HFF-Myc (cell line): ENCODE data around the gene PARD3B.

Experiments
- DNase-seq: peaks from one replicate; pipeline ENCODE4 v3.0.0-alpha.2; 2011; ENCODE audit warnings: low read depth; ENCODE audit errors: extremely low read depth
- H3K4me3 ChIP-seq: replicated peaks from 2 replicates; pipeline ENCODE4 v1.5.1; 2011; ENCODE audit warnings: low read depth, mild to moderate bottlenecking, control low read depth, low read length
- CTCF ChIP-seq: IDR thresholded peaks from 2 replicates; pipeline ENCODE4 v1.5.1; 2012; ENCODE audit warnings: mild to moderate bottlenecking, low read depth, low read length, control low read depth; ENCODE audit errors: missing control alignments

Gene PARD3B

GRCh38 chr2:205662206-205662965 is 1117.1 kb downstream of the PARD3B start:
- no peak for DNase-seq
- TF ChIP-seq CTCF, result no peak
- no peak overlapping the region for H3K4me3 ChIP-seq

- no peak for TF ChIP-seq CTCF
- H3K4me3 ChIP-seq, result no peak overlapping the region
- no peak for DNase-seq
Observed at GRCh38 chr2:205665791-205666190, 1120.5 kb downstream of the PARD3B start.
